Large intestine (tissue), 3 donors: ENCODE results near the gene TEN1. TPM values are rescaled to one million over a fixed set of nuclear protein-coding genes. Genes with fewer than 3 reads are reported as not detected.

ENCODE experiments used
- DNase-seq, 2 donors: peaks; one replicate each; pipeline versions ENCODE4 v3.0.0 to v3.0.0-alpha.2; 2013
- H3K27ac ChIP-seq: one replicate; pipeline ENCODE4 v1.5.1; 2013; ENCODE audit warnings: low read length
- H3K27me3 ChIP-seq: 2 replicates; pipeline ENCODE4 v1.6.1; 2013; ENCODE audit warnings: low read length; ENCODE audit not compliant: control insufficient read depth, insufficient read depth
- H3K36me3 ChIP-seq: 2 replicates; pipeline ENCODE4 v1.6.1; 2013; ENCODE audit warnings: low read length; ENCODE audit not compliant: control insufficient read depth, insufficient read depth
- H3K4me1 ChIP-seq: one replicate; pipeline ENCODE4 v1.6.1; 2013; ENCODE audit warnings: low read length; ENCODE audit not compliant: control insufficient read depth, insufficient read depth
- H3K4me3 ChIP-seq: one replicate; pipeline ENCODE4 v1.5.1; 2013; ENCODE audit warnings: low read length
- H3K9me3 ChIP-seq: one replicate; pipeline ENCODE4 v1.6.1; 2013; ENCODE audit warnings: mild to moderate bottlenecking, low read depth, low read length, moderate library complexity; ENCODE audit not compliant: control insufficient read depth
- WGBS: methylation state at CpG from one replicate; pipeline ENCODE4 v1.1.5; 2013; ENCODE audit warnings: low lambda C conversion rate; ENCODE audit not compliant: insufficient coverage; 5-methylcytosine and 5-hydroxymethylcytosine counted together
- polyA plus RNA-seq: library from polyadenylated mRNA; unstranded; fragments of 120-200 nt; gene quantifications from one replicate; pipeline ENCODE4 v1.2.1, GENCODE V29; 2013

TEN1 gene
- polyA plus RNA-seq, 1 donor = 24.5 TPM

DNA sequence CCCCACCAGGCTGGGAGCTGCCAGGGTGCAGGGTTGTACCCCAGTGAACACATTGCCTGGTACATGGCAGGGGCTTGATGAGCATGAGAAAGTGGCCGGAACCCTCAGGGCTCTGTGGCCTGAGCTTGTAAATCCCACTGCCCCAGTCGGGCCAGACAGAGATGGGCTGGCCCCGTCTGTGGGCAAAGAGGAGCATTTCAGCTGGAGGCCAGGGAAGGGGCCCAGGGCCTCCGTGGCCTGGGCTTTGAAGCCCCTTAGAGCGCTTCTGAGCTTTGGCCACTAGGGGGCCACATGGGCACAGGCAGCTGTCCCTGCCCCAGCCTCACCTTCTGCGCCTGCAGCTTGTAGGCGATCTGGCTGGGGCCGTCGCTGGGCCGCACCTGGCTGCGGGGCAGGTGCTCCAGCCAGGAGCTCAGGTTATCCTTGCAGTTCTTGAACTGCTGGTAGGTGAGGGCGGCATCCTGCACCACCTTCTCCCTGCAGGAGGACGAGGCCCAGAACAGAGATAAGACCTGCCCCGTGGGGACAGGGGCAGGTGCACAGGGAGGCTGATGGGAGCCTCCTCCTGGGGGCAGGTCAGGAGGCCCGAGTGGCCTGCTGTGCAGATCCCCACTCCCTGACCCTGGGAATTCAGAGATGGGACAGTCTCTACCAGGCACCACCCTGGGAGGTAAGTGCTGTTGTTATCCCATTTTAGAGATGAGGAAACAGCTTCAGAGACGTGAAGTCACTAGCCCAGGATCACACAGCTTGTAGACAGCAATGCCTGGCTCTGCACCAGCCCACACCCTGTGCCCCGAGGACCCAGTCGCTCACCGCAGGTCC is 35.3 kb downstream of the TEN1 start:
- H3K4me3 ChIP-seq = no peak overlapping the region
- H3K4me1 ChIP-seq = peaks cover 9% of the 10 kb centered on the region
- H3K36me3 ChIP-seq = peaks cover 67% of the 10 kb centered on the region
- H3K27ac ChIP-seq = no peak overlapping the region
- DNase-seq = peak; percentile 68 to 71
- 80% methylated on average over 1 of the region's 19 CpGs for WGBS
- no peaks in the 10 kb centered on the region for H3K27me3 ChIP-seq
- peaks cover 5% of the 10 kb centered on the region for H3K9me3 ChIP-seq

DNA sequence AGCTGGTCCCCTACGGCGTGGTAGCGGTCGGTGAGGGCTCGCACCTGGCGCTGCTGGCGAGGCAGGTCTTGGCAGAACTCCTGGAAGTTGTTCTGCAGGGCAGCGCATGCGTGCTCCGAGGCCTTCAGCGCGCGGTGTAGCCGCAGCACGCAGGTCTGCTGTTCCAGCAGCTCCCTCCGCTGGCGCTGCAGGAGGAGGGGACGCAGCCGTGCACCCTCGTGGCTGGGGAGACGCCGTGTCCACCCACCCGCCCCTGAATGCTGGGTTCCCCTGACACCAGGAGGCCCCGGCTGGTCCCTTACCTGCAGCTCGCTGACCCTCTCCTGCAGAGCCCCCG is 35.9 kb downstream of the TEN1 start:
- no CpG with 5 or more reads among the region's 26 CpGs for WGBS
- peaks cover 66% of the 10 kb centered on the region for H3K36me3 ChIP-seq
- no peak for DNase-seq

DNA sequence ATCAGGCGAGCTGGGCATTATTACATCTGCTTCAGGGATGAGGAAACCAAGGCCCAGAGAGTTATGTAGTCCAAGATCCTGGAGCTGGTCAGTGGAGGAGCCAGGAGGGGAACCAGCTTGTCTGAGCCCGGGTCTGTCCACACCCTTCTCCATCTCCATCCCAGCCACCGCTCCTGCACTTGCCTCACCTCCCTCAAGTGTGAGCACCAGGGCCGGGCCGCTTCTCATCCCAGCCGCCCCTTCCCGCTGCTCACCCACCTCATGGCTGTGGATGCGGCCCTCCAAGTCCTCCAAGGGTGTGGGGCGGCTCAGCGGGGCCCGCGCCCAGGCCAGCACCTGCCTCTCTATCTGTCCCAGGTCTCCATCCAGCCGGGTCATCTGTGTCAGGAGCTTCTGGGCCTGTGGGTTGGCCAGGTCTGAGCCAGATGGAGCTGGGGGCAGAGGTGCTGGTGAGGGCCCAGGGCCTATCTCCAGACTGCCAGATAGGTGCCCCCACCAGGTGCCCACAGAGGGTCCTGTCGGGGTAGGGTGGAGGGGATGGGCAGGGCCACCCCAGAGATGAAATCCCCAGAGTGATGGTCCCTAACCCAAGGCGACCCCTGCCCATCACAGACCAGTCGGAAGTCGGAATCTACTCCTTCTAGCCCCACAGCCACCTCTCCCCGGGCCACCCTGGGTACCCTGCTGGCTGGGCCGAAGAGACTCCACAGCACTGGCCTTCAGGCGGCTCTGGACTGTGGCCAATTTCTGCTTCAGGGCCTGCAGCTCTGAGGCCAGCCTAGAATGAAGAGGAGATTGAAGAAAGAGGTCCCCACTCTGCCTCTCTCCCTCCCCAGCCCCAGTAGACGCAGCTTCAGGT is 38.7 kb downstream of the TEN1 start:
- DNase-seq = no peak
- WGBS = no CpG with 5 or more reads among the region's 21 CpGs
- Histone ChIP-seq H3K9me3 (no peaks in the 10 kb centered on the region), H3K27me3 (no peaks in the 10 kb centered on the region), H3K4me3 (no peak overlapping the region), H3K27ac (no peak overlapping the region), H3K4me1 (peaks cover 9% of the 10 kb centered on the region), H3K36me3 (peaks cover 52% of the 10 kb centered on the region)

More for the DNA sequence above, 35.9 kb downstream of the TEN1 start:
- no peak overlapping the region for H3K27ac ChIP-seq
- H3K4me1 ChIP-seq = peaks cover 9% of the 10 kb centered on the region
- H3K4me3 ChIP-seq = no peak overlapping the region
- H3K27me3 ChIP-seq = no peaks in the 10 kb centered on the region
- H3K9me3 ChIP-seq = no peaks in the 10 kb centered on the region

DNA sequence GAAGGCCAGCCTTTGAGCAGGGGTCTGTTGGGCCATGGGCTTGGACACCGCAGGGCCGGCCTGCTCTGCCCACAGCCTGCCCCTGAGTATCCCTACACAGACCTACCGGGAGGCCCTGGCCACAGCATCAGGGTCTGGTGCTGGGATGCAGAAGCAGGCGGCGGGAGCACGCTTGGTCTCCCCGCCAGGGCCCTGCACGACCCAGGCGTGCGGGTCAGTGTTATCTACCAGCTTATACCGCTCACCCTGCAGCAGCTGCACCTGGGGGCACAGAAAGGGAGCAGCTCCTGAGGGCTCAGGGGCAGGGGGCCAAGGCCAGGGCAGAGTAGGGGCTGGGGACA is 39.3 kb downstream of the TEN1 start:
- Histone ChIP-seq H3K36me3 (peaks cover 55% of the 10 kb centered on the region), H3K27me3 (no peaks in the 10 kb centered on the region), H3K4me3 (no peak overlapping the region), H3K4me1 (peaks cover 9% of the 10 kb centered on the region), H3K27ac (no peak overlapping the region), H3K9me3 (no peaks in the 10 kb centered on the region)
- no CpG with 5 or more reads among the region's 11 CpGs for WGBS
- DNase-seq = no peak

DNA sequence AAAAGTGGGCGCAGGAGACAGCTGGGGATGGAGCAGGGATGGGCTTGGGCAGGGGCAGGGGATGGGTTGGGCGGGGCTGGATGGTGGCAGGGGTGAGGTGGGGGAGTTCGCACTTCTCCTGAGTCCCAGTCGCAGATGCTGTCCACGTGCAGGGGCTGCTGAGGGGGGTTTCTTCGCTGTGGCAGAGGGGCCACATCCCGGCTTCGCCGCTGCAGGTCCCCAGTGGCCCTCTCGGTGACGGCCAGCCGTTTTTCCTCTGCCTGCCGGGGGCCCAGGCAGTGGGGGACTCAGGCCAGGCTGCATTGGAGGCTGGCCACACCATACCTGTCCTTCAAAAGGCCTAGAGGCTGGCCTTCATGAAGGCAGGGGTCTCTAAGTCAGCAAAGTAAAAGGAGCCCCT is 39.8 kb downstream of the TEN1 start:
- Histone ChIP-seq H3K4me1 (peaks cover 9% of the 10 kb centered on the region), H3K9me3 (no peaks in the 10 kb centered on the region), H3K36me3 (peaks cover 54% of the 10 kb centered on the region), H3K27ac (no peak overlapping the region), H3K27me3 (no peaks in the 10 kb centered on the region), H3K4me3 (no peak overlapping the region)
- DNase-seq = no peak
- WGBS = no CpG with 5 or more reads among the region's 13 CpGs

DNA sequence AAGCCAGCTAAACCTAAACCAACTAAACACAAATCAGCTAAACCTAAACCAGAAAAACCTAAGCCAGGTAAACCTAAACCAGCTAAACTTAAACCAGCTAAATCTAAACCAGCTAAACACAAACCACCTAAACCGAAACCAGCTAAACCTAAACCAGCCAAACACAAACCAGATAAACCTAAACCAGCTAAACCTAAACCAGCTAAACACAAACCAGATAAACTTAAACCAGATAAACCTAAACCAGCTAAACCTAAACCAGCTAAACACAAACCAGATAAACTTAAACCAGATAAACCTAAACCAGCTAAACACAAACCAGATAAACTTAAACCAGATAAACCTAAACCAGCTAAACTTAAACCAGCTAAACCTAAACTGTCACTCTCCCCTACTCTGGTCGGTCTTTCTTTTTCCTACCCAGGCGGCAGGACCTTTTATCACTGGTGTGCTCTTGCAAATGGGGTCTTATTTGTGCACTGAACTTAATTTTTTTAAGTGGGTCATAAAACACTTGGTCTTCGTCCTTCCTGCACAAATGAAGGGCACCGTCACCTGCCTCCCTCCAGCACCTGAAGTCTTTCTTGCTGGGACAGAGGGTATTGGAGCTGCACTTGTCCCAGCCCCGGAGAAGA is 40.9 kb downstream of the TEN1 start:
- Histone ChIP-seq H3K36me3 (peaks cover 49% of the 10 kb centered on the region), H3K27ac (no peak overlapping the region), H3K4me3 (no peak overlapping the region), H3K27me3 (no peaks in the 10 kb centered on the region), H3K9me3 (no peaks in the 10 kb centered on the region), H3K4me1 (peaks cover 12% of the 10 kb centered on the region)
- no CpG with 5 or more reads among the region's 6 CpGs for WGBS
- no peak for DNase-seq

DNA sequence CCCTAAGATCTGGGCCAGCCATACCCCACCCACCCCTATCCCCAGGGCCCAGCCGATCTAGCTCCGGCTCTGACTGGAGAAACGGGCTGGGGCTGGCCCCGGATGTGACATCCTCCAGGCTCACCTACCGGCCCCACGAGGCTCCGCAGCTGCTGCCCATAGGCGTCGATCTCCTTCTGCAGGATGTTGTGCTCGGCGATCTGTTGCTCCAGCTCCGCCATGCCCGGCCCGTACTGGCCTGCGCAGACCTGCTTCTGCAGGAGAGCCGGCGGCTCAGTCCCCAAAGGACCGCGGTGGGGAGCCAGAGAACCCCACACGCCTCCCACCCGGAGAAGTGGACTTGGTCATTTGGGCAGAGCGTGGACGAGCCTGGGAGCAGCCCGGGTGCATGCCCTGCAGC is 43.2 kb downstream of the TEN1 start:
- Histone ChIP-seq H3K27ac (no peak overlapping the region), H3K4me1 (peaks cover 15% of the 10 kb centered on the region), H3K4me3 (no peak overlapping the region), H3K9me3 (no peaks in the 10 kb centered on the region), H3K36me3 (peaks cover 36% of the 10 kb centered on the region), H3K27me3 (no peaks in the 10 kb centered on the region)
- WGBS = no CpG with 5 or more reads among the region's 24 CpGs
- no peak for DNase-seq

DNA sequence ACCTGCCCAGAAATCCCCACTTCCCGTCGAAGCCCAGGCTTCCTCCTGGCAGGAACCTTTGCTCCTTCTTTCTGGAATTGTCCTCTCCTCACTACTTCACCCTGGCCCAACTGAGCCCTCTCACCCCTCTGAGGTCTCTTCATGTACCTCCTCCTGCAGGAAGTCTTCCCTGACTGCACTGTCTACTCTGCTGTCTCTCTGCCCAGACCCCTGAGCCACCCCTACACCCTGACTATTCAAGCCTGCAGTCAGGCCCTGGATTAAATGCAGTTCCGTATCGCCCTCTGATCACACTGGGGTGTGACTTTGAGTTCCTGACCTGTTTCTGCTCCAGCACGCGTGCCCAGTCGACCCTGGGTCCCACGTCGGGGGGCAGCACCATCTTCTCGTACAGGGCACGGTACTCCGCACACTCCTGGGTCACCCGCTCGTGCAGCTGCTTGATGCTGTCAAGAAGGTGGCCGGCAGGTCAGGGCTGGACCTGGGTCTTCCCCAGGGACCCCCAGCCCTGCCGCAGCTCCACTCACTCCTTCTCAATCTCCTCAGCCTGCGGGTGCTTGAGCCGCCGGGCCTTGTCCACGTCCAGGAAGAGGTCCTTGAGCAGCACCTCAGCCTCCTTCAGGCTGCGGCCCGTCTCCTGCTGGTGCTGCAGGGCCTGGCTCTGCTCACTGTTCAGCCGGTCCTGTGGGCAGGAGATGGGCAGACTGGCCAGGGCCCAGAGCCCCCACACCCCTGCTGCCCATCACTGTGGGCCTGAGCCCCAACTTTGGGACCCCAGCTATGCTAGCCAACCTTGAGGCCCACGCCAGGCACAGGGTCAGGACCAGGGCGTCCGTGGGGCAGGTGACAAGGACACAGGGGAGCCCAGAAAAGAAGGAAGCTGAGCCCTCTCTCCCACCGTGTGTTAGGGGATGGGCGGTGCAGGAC is 44.2 kb downstream of the TEN1 start:
- 90% methylated on average over 2 of the region's 28 CpGs for WGBS
- Histone ChIP-seq H3K4me1 (peaks cover 22% of the 10 kb centered on the region), H3K9me3 (no peaks in the 10 kb centered on the region), H3K36me3 (peaks cover 27% of the 10 kb centered on the region), H3K27ac (no peak overlapping the region), H3K27me3 (no peaks in the 10 kb centered on the region), H3K4me3 (no peak overlapping the region)
- DNase-seq = no peak

DNA sequence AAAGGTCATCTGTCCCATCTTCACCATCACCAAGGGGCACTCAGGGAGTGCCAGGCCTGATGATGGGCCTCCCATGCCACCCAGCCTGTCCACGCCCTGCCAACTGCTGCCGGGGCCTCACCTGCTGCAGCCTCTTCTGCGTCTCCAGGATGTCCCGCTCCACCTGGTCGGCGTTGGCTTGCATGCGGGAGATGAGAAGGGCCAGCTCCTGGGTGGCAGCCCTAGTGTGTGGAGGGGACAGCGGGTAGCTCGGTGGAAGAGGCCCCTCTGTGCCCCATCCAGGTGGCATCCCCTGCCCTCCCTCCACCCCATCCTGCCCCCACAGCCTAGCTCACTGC is 44.8 kb downstream of the TEN1 start:
- peaks cover 28% of the 10 kb centered on the region for H3K4me1 ChIP-seq
- no peaks in the 10 kb centered on the region for H3K9me3 ChIP-seq
- no peak overlapping the region for H3K4me3 ChIP-seq
- no CpG with 5 or more reads among the region's 9 CpGs for WGBS
- peaks cover 22% of the 10 kb centered on the region for H3K36me3 ChIP-seq
- no peaks in the 10 kb centered on the region for H3K27me3 ChIP-seq
- no peak for DNase-seq
- no peak overlapping the region for H3K27ac ChIP-seq

DNA sequence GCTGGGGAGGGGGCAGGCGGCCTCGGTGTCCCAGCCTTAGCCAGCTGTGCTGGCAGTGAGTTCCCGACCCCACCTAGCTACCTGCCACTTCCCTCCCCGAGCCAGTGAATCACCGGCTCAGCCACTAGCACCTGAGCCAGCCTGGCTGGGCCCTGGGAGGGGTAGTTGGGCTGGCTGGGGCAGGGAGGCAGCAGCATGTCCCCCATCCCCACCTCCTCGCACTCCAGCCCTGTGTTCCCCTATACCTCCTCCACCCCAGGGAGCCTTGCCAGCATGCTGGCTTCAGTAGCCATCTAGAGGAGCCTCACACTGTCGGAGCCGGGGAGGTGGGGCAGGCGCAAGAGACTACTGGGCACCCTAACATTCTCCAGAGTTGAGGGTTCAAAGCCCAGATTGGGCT is 45.3 kb downstream of the TEN1 start:
- H3K27ac ChIP-seq = no peak overlapping the region
- no peaks in the 10 kb centered on the region for H3K9me3 ChIP-seq
- DNase-seq = no peak
- peaks cover 17% of the 10 kb centered on the region for H3K36me3 ChIP-seq
- H3K4me3 ChIP-seq = no peak overlapping the region
- no peaks in the 10 kb centered on the region for H3K27me3 ChIP-seq
- peaks cover 30% of the 10 kb centered on the region for H3K4me1 ChIP-seq
- WGBS = no CpG with 5 or more reads among the region's 9 CpGs
